GM21723 (cell line): Measurements from ENCODE around the gene TEX19.
A peak's percentile ranks its signal among the peaks of the same experiment; 100 is the strongest.
"Not testable (repeated sequence)": the region's sequence is repeated elsewhere in the genome, so short reads cannot be mapped to it uniquely, and the experiment has no call there.

Experiments used
- ATAC-seq: cut with Tn5 transposase; IDR thresholded peaks from one replicate; pipeline ENCODE4 v1.9.1; 2021; ENCODE audit warnings: mild to moderate bottlenecking, moderate library complexity; ENCODE audit not compliant: unreplicated experiment

Gene TEX19

DNA sequence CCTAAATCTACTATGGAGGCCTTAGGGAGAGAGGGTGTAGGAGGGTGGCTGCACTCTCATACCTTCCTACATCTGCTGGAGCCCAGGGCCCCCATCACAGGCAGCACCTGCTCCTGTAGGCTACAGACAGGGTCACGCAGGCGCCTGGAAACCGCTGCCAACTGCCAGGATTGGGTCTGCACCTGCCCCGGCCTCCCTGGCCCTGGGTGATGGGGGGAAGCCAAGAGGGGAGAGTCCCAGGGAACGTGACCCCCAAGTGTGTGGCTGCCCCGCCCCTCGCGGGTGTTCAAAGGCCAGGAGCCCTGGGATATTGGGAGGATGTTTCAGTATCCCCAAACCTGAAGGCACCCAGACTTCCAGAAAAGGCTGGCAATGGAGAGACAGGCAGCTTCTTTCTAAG, 5.6 kb upstream of the TEX19 start:
- no peak for ATAC-seq

DNA sequence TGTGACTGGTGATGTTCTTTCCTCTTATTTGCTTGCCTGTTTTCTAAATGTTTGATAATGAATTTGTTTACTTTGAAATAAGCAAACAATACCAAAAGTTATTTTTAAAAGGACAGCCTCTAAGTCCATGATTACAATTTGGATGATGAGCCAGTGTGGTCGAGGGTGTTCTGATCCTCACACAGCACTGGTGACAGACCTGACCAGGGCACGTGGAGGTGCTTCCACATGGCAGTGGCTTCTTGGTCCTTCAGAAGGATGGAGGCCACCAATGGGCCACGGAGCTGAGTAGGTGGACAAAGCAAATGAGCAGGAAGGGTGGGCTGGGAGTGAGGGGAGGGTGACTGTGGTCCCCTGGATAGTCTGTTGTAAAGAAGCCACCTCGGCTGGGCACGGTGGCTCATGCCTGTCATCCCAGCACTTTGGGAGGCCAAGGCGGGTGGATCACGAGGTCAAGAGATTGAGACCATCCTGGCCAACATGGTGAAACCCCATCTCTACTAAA, 4.2 kb upstream of the TEX19 start:
- ATAC-seq, result no peak

DNA sequence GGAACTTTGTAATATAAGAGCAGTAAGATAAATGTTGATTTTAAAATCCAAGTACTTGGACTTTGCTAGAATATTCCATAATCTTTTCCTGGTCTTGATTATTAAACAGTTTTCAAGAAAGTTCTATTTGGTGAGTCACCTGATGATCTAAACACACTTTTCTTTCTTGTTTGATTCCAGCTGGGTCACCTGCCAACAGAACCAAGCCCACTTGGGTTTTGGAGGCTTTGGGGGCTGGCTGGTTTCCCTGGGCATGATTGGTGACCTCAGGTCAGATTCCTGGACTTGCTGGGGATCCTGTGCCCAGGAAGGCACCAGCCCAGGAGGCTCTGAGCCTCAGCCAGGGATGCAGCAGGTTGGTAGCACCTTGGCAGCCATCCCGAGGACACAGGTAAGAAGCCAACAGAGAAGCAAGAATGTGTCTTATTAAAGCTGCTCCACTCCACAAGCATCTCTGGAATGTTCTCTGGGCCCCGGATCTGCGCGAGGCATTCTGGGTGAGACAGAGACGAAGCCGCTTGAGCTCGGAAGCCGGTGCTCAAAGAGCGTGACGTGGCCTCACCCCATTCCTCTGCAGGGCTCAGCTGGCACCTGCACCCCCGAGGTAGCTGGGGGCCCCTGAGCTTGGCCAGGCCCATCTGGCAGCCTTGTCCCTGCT, 3.1 kb upstream of the TEX19 start:
- no peak for ATAC-seq

DNA sequence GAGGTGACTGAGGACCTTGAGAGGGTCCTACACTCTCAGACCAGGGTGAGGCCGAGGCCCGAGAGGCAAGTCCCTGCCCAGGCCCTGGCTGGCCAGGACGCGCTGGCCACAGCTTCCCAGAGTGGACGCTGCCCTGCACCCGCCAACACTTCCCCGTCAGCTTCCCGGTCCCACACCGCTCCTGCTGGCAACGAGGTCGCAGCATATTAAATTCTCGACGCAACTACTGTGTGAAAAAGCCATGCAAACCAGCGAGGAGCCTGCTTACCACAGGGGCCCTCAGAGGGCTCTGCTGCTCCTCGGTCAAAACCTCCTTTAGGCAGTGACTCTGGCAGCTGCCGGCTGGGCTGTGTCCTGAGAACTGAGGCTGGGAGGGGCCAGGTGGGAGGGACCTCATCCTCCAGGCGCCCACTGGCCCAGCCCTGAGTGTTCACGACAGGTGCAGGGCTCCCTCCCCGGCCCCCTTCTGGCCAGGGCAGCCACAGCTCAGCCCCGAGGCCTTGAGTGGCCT, 2.1 kb upstream of the TEX19 start:
- no peak for ATAC-seq

DNA sequence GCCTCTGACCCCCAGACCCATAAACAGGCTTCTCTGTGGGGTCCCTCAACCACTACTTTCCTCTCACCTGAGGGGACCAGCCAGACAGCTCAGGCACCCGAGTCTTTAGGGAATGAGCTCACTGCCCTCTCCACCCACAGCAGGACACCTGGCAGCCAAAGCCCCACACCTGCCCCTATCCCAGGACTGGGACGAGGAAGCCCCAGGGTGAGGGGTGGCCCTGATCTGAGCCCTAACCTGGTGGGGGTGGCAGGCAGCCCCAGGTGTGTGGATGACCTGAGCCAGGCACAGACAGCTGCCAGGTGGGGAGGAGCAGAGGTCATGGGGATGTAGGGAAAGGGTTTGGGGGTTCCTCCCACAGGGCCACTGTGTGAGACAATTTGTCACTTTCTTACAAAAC, 1.7 kb upstream of the TEX19 start:
- no peak for ATAC-seq

DNA sequence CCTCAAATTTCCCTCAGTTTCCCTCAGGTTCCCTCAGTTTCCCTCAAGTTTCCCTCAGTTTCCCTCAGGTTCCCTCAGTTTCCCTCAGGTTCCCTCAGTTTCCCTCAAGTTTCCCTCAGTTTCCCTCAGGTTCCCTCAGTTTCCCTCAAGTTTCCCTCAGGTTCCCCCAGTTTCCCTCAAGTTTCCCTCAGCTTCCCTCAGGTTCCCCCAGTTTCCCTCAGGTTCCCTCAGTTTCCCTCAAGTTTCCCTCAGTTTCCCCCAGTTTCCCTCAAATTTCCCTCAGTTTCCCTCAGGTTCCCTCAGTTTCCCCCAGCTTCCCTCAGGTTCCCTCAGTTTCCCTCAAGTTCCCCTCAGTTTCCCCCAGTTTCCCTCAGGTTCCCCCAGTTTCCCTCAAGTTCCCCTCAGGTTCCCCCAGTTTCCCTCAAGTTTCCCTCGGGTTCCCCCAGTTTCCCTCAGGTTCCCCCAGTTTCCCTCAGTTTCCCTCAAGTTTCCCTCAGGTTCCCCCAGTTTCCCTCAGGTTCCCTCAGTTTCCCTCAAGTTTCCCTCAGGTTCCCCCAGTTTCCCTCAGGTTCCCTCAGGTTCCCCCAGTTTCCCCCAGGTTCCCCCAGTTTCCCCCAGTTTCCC, 516 bp downstream of the TEX19 start:
- not testable (repeated sequence) for ATAC-seq

DNA sequence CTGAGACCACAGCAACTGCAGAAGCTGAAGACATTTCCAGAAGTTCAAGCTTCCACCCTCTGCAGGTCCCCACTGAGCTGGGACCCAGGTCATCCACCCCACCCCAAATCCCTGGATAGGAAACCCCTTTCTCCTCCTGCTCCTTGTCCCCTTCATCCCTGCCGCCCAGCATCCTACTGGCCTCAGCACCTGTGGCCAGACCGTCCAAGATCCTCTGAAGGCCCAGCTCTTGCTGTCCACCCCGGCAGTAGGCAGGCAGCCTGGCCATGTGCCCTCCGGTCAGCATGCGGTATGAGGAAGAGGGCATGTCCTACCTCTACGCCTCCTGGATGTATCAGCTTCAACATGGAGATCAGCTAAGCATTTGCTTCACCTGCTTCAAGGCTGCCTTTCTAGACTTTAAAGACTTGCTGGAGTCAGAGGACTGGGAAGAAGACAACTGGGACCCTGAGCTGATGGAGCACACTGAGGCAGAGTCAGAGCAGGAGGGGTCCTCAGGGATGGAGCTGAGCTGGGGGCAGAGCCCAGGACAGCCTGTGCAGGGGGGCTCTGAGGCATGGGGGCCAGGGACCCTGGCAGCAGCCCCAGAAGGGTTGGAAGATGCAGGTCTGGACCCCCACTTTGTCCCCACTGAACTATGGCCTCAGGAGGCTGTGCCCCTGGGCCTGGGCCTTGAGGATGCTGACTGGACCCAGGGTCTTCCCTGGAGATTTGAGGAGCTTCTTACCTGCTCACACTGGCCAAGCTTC, 3.0 kb downstream of the TEX19 start:
- ATAC-seq, result no peak

DNA sequence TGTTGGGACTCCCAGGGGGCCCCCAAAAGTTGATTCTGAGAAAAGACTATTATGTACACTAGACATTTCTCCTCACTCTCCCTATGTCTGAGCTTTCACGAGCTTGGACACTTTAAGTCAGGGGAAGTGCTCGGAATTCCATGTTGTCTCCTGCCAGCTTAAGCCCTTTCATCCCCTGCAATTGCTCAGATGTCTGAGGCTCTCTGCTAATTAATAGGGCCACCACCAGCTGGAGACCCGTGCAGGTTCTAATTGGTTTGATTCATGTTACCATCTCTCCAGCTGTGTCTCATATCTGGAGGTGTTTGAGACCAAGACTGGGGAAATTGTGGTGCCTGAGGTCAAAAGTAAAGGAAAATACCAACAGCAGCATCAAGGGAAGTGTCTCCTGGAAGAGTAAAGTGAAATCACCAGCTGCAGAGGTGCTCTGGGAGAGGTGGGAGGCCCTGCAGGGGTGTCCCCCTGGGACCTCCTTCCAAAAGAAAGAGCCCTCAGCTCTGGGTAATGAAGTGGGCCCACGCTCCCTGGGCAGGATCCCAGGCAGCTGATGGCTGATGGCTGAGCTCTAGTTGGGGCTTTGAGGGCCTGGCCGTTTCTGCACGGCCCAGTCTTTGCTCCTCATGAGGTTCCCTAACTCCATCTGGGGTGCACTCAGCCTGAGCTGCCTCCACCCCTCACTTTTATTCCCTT, 6.7 kb downstream of the TEX19 start:
- ATAC-seq, result no peak

DNA sequence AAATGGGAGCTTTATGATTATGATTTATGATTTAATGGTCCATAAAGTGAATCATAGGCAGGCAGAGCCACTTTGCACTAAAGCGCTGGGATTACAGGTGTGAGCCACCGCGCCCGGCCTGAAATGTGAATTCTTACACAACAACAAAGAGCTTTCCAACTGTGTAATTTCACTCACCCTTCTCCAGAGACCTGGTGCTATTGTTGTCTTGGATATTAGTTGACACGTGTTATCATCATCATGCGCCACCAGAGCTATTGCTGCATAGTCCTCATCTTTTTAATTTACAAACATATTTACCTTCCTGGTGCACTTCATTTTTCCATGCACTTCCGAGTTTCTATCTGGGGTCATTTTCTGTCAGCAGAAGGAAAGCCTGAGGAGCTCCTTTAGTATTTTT, 7.7 kb downstream of the TEX19 start:
- ATAC-seq, result no peak

DNA sequence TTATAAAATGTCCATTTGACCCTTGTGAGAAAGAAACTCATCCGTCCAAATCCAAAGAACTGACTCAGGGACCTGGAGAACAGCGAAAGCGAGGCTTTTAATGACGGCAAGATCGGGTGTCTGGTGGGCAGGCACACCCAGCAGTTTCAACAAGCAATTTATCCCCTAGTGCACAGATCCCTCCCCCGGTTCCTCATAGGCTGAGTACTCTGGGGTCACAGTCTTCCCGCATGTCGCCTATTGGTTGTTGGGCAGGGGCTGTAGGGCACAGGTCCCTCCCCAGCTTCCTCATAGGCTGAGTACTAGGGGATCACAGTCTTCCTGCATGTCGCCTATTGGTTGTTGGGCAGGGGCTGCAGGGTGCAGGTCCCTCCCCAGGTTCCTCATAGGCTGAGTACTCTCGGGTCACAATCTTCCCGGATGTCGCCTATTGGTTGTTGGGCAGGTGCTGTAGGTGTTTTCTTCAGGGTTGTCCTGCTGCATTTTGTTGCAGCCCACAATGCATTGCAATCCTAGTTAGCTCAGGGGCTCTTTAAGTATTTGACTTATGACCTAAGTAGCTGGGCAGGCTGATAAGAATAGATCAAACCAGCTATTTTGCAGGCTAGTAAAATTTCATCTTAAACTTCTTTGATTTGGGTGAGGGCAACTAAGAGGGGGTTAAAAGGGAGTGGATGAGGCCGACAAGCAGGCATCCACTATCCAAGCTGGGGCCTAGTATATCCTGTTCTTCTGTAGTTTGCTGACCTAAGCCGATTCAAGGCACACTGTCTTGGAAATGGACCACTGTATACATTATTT, 8.9 kb downstream of the TEX19 start:
- ATAC-seq, result no peak

DNA sequence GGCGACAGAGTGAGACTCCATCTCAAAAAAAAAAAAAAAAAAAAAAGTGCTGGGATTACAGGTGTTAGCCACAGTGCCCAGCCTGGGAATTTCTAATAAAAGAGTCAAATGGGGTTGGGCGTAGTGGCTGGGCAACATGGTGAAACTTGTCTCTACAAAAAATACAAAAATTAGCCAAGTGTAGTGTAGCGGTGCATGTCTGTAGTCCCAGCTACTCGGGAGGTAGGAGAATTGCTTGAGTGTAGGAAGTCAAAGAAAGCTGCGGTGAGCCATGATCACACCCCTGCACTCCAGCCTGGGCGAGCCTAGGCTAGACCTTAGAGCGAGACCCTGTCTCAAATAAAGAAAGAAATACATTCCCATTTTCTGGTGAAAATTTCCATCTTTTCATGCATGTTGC, 10.2 kb downstream of the TEX19 start:
- no peak for ATAC-seq

DNA sequence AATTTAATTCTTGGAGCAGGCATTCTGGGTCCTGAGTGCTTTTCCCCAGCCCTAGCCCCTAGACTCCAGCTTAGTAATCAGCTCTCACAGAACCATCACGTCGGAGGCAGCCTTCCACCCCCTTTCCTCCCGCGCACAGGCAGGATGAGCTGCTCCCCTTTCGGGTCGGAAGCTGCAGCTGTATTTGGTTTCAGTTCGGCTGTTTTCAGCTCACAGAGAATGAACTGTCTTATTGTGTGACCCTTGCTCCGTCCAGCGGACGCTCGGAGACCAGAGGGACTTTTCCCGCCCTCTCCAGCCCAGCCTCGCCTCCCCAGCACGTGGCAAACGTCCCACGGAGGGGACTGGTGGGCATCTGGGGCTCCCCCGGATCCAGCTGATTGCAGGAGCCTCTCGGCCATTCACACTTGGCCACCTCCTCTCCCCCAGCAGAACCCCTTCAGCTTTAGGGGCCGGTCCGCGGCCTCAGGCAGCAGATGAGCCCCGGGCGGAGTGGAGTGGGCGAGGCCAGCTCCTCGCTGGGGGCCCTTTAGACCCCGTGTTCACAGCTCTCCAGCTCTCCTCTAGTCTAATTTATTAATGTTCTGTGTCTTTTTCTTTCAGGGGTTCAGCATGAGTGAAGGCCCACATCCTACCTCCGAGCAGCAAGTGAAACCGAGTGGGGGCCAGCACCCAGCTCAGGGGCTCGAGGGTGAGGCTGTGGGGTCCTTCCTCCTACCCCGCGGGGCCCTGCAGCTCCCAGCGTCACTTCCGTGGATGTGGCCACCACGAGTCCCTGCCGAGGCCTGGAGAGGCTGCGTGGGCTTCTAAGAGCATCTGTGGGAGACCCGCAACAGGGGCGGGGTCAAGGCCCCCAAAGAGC, 11.7 kb downstream of the TEX19 start:
- ATAC-seq, result peak; percentile 59

DNA sequence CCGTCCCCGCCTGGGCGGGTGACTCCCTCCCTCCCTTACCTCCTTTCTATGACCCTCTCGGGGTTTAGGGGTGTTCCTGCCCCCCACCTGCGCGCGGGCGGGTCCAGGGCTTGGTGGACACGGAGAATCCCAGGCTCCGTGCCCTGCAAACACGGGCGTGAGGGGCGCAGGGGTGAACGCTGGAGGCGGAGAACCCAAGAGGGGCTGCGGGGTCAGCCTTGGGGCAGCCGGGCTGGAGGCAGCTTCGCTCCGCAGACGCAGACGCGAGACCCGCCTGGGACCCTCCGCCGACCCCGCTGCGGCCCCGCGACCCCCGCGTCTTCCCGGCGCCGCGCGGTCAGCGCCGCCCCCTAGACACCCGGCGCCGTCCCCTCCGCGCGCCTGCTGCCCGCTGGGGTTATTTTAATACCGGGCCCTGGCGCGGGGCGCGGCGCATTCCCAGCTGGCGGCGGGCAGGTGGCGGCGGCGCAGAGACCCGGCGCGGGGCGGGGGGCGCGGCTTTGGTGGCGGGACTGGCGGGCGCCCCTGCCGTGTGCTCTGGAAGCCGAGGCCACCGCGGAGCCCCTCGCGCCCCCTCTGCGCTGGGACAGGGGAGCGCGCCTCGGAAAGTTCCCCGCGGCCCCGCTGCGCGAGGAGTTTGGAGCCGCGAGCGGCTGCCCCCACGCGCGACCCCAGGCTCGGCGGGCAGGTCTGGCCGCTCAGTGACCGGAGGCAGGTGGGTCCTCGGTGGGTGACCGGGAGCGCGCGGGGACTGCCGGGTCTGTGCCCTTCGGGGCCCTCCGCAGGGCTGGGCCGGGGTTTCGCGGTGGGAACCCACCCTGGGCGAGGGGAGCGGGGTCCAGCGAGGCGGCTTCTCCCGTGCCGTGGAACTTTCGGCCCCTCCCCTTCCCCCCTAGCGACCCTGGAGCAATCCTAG, 12.5 kb downstream of the TEX19 start, which contains the start of gene UTS2R:
Gene UTS2R (plus strand): TSS at position 433 of the 916 bp plus-strand sequence. CDS start 2,560 bp downstream, outside the sequence.
- ATAC-seq, result no peak

DNA sequence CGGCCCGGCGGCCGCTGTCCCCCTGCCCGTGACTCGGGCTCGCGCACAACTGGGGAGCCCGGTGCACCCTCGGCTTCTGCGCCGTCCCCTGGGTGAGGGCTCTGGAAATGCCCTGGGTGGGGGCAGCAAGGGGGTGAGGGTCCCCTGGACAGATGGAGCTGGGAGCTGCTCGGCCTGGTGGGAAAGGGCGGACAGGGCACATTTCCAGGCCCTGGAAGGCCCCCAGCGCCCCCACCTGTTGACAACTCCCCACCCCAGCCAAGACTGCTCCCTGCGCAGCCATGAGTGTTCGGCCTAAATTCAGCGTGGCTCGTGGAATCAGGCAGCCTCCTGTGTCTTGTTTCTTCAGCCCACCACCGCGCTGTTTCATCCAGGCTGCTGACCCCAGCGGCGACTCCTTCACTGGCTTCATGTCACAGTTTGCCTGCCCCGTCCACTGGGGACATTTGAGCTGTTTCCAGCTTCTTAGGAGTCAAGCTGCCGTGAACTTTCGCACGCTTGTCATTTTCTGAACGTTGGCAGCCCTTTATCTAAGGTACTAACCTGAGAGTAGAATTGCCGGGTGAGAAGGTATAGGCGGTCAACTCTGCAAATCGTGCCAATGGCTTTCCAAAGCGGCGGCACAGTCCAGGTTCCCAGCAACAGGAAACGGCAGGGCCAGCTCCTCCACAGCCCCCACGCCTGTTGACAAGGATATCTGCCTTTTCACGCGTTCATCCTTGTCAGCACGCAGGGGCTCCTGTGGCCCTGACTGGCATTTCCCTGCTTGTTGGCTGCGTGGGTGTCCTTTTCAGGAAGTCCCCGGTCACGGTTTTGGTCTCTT, 13.4 kb downstream of the TEX19 start:
- ATAC-seq, result no peak

DNA sequence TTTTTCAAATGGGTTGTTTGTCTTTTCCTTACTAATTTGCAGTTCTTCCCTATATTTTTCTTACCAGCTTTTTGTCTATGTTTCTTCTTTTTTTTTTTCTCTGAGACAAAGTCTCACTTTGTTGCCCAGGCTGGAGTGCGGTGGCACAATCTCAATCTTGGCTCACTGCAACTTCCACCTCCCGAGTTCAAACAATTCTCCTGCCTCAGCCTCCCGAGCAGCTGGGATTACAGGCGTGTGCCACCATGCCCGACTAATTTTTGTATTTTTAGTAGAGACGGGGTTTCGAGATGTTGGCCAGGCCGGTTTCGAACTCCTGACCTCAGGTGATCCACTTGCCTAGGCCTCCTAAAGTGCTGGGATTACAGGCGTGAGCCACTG, 14.0 kb downstream of the TEX19 start:
- ATAC-seq, result not testable (repeated sequence)

DNA sequence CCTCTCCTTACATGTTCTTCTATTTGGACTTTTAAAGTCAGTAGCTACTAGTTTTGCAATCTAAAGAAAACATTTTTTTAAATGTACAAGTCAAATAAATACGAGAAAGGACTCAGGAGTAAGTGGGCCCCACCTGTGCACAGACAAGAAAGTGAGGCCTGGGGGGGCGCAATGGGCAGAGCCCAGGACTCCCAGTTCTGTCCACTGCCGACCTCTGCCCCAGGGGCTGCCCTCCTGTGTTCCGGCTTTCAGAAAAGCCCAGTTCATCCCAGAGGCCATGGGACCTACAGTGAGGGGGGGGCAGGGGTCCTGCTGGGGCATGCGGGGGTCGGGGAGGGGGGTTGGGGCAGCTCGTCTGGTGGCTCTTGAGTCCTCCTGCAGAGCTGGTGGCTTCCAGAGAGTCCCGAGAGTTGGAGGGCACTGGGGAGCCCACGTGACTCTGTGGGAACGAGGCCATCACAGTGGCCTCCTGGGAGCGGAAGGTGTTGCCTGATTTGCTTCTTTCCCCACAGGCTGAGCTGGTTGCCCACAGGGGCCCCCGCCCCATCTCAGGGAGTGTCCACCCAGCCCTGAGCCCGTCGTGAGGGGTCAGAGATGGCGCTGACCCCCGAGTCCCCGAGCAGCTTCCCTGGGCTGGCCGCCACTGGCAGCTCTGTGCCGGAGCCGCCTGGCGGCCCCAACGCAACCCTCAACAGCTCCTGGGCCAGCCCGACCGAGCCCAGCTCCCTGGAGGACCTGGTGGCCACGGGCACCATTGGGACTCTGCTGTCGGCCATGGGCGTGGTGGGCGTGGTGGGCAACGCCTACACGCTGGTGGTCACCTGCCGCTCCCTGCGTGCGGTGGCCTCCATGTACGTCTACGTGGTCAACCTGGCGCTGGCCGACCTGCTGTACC, 14.9 kb downstream of the TEX19 start:
- ATAC-seq, result no peak
